HAP-1 (cell line): ENCODE measurements around the gene IWS1.
"Not testable (repeated sequence)": the region's sequence is repeated elsewhere in the genome, so short reads cannot be mapped to it uniquely, and the experiment has no call there.

Experiments
- DNase-seq, 2 experiments: peaks; one replicate each; pipeline ENCODE4 v3.0.0-alpha.2; 2016 to 2020; ENCODE audit warnings: low spot score in 2 of 2
- H3K27me3 ChIP-seq: fragments of 250-450 bp; sonication (Bioruptor Pico); 2 replicates; pipeline ENCODE4 v1.5.1; 2020; ENCODE audit warnings: low read depth, mild to moderate bottlenecking, moderate library complexity
- H3K36me3 ChIP-seq: fragments of 250-450 bp; sonication (Bioruptor Pico); replicated peaks from 2 replicates; pipeline ENCODE4 v1.5.1; 2020; ENCODE audit warnings: mild to moderate bottlenecking
- H3K4me1 ChIP-seq: fragments of 250-450 bp; sonication (Bioruptor Pico); 2 replicates; pipeline ENCODE4 v1.5.1; 2020; ENCODE audit warnings: mild to moderate bottlenecking
- H3K4me3 ChIP-seq: fragments of 250-450 bp; sonication (Bioruptor Pico); 2 replicates; pipeline ENCODE4 v1.5.1; 2020; ENCODE audit warnings: mild to moderate bottlenecking, moderate library complexity
- H3K9me3 ChIP-seq: fragments of 250-450 bp; sonication (Bioruptor Pico); 2 replicates; pipeline ENCODE4 v1.5.1; 2020; ENCODE audit warnings: mild to moderate bottlenecking, moderate library complexity
- in situ Hi-C: fragments of 300-500 bp; cut with MboI; formaldehyde crosslinking; loops from 3 replicates; pipeline ENCODE4 v1.14.3; 2020; ENCODE audit warnings: low sequenced_read_pairs, inconsistent platforms, mixed read lengths

Gene IWS1

DNA sequence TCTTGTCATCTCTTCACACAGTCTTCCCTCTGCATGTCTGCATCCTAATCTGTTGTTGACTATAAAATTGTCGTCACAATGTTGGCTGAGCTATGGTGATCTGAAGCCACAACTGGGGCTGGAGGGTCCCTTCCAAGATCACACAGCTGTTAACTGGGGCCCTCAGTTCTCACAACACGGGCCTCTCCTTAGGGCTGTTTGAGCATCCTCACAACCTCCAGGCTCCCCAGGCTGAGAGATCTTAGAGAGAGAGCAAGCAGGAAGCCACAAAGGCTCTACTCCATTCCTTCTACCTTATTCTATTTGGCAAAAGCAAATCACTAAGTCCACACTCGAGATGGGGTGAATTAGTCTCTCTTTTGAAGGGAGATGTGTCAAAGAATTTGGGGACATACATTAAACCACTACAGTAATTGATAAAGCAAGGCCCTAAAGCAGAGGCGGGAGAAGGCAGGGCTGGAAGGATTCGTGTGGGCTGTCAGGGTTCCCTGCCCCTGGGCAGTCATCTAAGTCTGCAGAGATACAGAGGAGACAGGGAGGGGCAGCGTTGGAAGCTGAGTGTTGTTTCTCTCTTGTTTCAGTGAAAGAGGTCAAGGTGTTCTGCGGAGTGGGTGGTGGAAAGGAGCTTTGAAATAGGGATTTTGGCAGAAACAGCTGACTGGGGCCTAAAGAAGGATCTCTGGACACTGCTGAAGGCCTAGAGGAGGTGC, 25.1 kb upstream of the IWS1 start:
- no peak for DNase-seq
- H3K4me1 ChIP-seq = no peaks in the 10 kb centered on the region
- peaks cover 24% of the 10 kb centered on the region for H3K27me3 ChIP-seq
- in situ Hi-C loops = no loop called here
- H3K9me3 ChIP-seq = no peaks in the 10 kb centered on the region
- H3K4me3 ChIP-seq = no peak overlapping the region
- H3K36me3 ChIP-seq = no peaks in the 10 kb centered on the region

DNA sequence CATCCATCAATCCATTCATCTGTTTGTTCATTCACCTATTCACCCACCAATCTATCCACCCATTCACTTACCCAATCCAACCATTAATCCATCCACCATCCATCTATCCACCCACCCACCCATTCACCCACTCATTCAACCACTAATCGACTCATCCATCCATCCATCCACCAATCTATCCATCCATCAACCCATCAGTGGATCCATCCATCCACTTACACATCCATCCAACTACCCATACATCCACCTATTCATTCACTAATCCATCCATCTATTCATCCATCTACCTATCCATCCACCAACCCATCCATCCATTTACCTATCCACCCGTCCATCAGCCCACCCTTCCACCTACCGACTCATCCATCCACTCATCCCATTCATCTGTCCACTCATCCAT, 20.5 kb upstream of the IWS1 start:
- DNase-seq = no peak
- Histone ChIP-seq H3K27me3 (peaks cover 9% of the 10 kb centered on the region; the same call in 1 of the 2 replicates), H3K4me3 (no peak overlapping the region), H3K36me3 (no peaks in the 10 kb centered on the region), H3K4me1 (no peaks in the 10 kb centered on the region), H3K9me3 (no peaks in the 10 kb centered on the region)
- in situ Hi-C loops = no loop called here

DNA sequence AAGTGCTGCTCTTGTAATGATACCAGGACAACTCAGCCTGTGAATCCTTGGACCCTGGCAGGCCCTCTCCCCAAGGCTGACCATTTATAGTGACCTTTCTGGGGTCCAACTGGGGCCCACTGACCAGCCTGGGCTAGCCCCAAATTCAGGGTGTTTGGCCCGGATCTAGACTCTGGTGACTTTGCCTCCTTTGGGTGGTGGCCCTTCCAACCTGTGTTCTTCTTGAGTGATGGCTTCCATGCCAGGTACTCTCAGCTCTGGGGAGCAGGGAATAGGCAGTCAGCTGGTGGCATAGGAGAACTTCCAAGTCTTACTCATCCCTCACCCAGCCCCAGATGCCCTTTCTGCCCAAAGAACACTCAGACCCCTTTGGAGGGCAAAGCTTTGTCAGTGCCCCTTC, 19.5 kb upstream of the IWS1 start:
- in situ Hi-C loops = no loop called here
- Histone ChIP-seq H3K27me3 (peaks cover 9% of the 10 kb centered on the region; the same call in 1 of the 2 replicates), H3K4me3 (no peak overlapping the region), H3K36me3 (no peaks in the 10 kb centered on the region), H3K9me3 (no peaks in the 10 kb centered on the region), H3K4me1 (no peaks in the 10 kb centered on the region)
- no peak for DNase-seq

DNA sequence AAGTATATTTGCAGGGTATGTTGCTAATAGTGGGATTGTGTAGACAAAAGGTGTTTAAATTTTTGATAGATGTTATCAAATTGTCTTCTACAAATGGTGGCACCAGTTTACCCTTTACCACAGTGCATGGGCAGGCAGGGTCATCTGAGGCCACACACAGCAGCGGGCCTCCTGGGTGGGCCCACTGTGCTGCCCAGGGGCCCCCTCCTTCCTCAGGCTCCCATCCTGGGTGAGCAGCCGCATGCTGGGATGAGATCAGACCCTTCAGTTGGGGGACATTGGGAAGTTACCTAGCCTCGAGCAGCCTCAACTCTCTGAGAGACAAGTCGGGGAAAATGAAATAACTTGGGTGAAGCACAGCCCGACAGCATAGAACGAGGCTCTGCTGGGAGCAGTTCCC, 18.9 kb upstream of the IWS1 start:
- DNase-seq = no peak
- no peak overlapping the region for H3K4me3 ChIP-seq
- no peaks in the 10 kb centered on the region for H3K4me1 ChIP-seq
- no peaks in the 10 kb centered on the region for H3K36me3 ChIP-seq
- peaks cover 13% of the 10 kb centered on the region; the same call in 1 of the 2 replicates for H3K27me3 ChIP-seq
- no peaks in the 10 kb centered on the region for H3K9me3 ChIP-seq
- in situ Hi-C loops = no loop called here

DNA sequence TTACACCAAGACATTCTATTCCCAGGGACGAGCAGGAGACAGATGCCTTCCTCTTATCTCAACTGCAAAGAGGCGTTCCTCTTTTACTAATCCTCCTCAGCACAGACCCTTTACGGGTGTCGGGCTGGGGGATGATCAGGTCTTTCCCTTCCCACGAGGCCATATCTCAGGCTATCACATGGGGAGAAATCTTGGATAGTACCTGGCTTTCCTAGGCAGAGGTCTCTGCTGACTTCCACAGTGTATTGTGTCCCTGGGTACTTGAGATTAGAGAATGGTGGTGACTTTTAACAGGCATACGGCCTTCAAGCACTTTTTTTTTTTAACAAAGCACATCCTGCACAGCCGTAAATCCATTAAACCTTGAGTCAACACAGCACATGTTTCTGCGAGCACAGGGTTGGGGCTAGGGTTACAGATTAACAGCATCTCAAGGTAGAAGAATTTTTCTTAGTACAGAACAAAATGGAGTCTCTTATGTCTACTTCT, 16.8 kb upstream of the IWS1 start:
- DNase-seq, H3K9me3 ChIP-seq, H3K4me1 ChIP-seq, H3K4me3 ChIP-seq, H3K36me3 ChIP-seq, in situ Hi-C loops: not testable (repeated sequence)
- peaks cover 11% of the 10 kb centered on the region; the same call in 1 of the 2 replicates for H3K27me3 ChIP-seq

DNA sequence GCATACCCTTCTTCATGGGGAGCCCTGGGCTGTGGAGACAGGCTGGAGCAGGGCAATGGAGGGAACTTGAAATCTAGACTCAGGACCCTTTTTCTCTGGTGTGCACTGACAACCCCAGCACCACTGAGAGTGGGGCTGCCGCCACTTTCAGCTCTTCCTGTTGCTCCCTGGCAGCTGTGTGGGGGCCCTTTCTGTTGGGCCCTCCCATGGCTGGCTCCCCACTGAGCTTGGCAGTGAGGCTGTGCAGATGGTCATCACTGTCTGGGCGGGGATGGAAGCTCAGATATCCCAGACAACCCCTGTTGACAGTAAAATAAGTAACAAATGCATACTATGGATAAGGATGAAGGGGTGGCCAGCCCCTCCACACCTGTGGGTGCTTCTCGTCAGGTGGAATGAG, 15.9 kb upstream of the IWS1 start:
- no peaks in the 10 kb centered on the region for H3K4me1 ChIP-seq
- in situ Hi-C loops = no loop called here
- H3K9me3 ChIP-seq = no peaks in the 10 kb centered on the region
- H3K27me3 ChIP-seq = peaks cover 6% of the 10 kb centered on the region; the same call in 1 of the 2 replicates
- no peak overlapping the region for H3K4me3 ChIP-seq
- no peaks in the 10 kb centered on the region for H3K36me3 ChIP-seq
- no peak for DNase-seq

DNA sequence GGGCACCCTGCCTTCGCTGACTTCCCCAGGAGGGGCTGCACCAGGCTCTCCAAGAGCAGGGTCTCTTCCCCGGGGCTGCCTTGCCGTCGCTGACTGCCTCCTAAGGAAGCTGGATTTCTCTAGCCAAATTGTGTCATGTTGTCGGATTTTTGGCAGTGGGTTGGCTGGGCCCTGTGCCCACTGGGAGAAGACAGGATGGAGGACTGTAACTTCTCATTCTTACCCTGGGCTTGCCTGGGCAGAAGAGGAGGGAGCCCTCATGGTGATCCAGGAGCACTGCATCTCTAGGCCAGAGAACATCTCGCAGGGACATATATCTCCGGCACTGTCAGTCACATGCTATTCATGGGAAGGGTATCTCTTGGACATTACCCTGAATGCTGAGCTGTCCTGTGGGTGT, 15.5 kb upstream of the IWS1 start:
- Histone ChIP-seq H3K27me3 (peaks cover 4% of the 10 kb centered on the region; the same call in 1 of the 2 replicates), H3K9me3 (no peaks in the 10 kb centered on the region), H3K36me3 (no peaks in the 10 kb centered on the region), H3K4me1 (no peaks in the 10 kb centered on the region), H3K4me3 (no peak overlapping the region)
- no peak for DNase-seq
- in situ Hi-C loops = no loop called here

DNA sequence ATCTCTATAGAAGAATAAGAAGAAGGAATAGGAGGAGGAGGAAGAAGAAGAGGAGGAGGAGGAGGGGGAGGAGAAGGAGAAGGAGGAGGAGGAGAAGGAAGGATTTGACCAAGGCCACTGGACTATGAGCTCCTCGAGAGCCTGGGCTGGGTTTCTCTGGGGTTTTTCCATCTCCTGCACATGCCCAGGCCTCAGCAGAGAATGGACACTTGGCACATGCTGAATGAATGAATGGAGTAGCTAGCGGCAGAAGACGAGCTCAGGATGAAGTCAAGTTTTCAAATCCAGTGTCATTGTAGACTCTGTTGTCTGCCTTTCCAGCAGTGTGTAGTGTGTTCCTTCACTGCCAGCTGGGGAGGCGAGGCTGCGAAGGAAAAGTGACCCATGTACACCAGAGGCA, 11.4 kb upstream of the IWS1 start:
- Histone ChIP-seq H3K4me1 (no peaks in the 10 kb centered on the region), H3K9me3 (no peaks in the 10 kb centered on the region), H3K27me3 (peaks cover 13% of the 10 kb centered on the region; the same call in 1 of the 2 replicates), H3K36me3 (no peaks in the 10 kb centered on the region), H3K4me3 (no peak overlapping the region)
- no peak for DNase-seq
- in situ Hi-C loops = no loop called here

DNA sequence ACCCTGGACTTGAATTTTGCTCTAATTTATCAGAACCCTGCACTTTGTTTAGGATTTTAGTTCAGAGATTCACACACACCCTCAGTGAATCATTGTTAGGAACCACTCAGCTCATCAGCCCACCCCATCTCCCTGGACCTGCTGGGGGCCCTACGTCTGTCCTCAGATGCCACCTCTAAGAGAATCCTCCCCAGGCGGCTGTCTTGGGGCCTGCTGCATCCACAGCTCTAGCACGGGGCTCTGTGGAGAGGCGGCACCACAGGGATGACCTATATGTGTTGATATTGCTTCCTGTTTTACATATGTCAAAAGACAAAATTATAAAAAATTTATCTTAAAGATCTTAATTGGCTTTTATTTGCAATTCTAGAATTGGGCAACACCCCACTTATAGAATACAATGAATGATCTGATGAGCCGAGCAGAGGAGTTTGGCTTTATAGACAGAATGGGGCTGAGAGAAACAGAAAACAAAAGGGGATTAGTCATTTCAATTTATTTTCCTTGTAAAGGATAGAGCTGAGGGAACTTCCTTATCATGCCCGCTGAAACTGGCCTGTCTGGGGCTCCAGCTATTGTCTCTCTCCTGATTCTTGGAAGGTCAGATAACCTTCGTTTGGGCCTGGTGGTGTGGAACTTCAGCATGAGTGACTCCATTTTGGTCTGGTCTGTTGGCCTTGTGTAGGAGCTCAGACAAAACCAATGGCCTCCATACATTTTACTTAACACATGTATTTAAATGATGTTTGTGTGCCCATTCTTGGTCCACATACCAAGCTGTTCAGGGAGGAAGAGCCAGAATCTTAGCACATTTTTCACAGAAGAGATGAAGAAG, 10.6 kb upstream of the IWS1 start:
- H3K9me3 ChIP-seq = no peaks in the 10 kb centered on the region
- in situ Hi-C loops = no loop called here
- no peak for DNase-seq
- H3K4me3 ChIP-seq = no peak overlapping the region
- H3K27me3 ChIP-seq = peaks cover 13% of the 10 kb centered on the region; the same call in 1 of the 2 replicates
- no peaks in the 10 kb centered on the region for H3K36me3 ChIP-seq
- H3K4me1 ChIP-seq = no peaks in the 10 kb centered on the region

DNA sequence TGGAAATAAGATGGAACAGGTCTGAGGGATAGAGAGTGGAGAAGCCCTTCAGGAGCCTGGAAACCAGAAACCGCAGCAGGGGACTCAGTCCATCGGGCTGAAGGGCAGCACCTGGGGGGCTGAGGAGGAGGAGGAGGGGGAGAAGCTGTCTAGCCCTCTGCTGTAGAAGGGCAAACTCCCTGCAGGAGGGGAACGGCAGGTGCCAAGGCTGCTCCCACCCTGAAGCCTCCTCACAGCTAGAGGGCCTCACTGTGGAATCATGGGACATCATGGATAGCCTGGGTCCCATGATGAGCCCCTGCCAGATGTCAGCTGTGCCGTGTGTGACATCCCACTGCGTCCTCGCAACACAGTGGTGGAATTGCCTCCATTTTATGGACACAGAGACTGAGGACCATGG, 9.6 kb upstream of the IWS1 start:
- in situ Hi-C loops = no loop called here
- peaks cover 13% of the 10 kb centered on the region; the same call in 1 of the 2 replicates for H3K27me3 ChIP-seq
- H3K4me1 ChIP-seq = no peaks in the 10 kb centered on the region
- no peak for DNase-seq
- H3K4me3 ChIP-seq = no peak overlapping the region
- no peaks in the 10 kb centered on the region for H3K36me3 ChIP-seq
- H3K9me3 ChIP-seq = no peaks in the 10 kb centered on the region

DNA sequence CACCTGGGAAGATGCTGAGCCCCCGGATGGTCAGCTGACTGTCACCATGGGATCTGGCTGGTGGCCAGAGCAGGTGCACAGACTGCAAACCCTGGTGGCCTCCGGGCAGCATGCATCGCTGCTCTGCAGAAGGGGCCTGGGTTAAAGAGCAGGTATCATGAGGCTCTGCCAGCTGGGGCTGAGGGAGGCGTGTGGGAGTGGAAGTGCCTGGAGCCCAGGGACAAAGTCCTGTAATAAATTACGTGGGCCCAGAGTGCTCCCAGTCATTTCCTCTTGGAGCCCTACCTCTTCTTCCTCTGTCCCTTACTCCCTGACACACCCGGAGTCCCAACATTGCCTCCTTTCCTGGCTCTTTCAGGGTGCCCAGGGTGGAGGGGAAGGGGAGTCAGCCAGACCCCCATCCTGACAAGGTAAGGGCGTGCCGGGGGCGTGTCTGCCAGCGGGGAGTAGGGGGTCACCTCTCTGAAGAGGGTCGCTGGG, 9.2 kb upstream of the IWS1 start, which contains the start of gene MYO7B:
TSS of gene MYO7B (plus strand) at position 262 of the 480 bp plus-strand sequence. CDS start 24,040 bp downstream, outside the sequence.
- Histone ChIP-seq H3K27me3 (peaks cover 10% of the 10 kb centered on the region; the same call in 1 of the 2 replicates), H3K4me1 (no peaks in the 10 kb centered on the region), H3K4me3 (no peak within 1 kb of the TSS), H3K36me3 (no peaks in the 10 kb centered on the region), H3K9me3 (no peaks in the 10 kb centered on the region)
- in situ Hi-C loops = no loop called here
- no peak for DNase-seq

DNA sequence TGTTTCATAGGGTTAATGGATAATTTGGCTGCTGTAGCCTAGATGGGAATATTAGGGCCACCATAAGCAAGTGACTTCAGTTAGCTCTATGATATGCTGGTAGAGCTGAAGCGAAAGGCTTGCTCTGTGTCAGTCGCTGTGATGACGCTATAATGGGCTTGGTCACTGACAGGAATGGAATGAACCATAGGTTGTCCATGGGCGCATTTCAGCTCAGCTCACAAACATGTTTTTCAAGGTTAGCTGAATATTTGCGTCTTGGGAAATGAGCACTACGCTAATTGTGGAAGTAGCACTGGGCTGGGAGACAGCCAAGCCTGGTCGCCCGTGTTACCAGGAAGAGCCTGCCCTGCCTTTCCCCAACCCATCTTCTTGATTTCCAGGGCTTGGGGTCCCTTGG, 6.0 kb upstream of the IWS1 start:
- peaks cover 2% of the 10 kb centered on the region; the same call in 1 of the 2 replicates for H3K4me1 ChIP-seq
- no peaks in the 10 kb centered on the region for H3K36me3 ChIP-seq
- in situ Hi-C loops = no loop called here
- no peaks in the 10 kb centered on the region for H3K9me3 ChIP-seq
- 0 out of 2 replicates have a peak, but pooled peaks cover 10% of the 10 kb centered on the region for H3K27me3 ChIP-seq
- H3K4me3 ChIP-seq = no peak overlapping the region
- DNase-seq = no peak

DNA sequence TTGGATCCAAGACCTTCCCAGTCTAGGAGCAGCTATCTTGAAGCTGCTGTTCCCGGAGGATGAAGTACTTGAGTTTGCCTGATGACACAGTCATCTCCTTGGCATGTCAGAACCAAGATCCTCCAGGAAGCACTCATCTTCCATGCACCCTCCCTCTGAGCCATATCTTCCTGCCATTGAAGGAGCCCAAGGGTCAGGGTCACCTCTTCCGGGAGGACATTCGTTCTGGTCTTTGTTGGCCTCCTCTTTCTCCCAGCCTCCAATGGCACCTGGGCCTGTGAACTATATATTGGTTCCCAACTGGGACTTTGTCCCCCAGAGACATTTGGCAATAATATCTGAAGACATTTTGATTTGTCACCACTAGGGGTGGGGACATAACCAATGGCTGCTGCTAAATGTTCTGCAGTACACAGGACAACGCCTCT, 4.9 kb upstream of the IWS1 start:
- DNase-seq = no peak
- Histone ChIP-seq H3K9me3 (no peaks in the 10 kb centered on the region), H3K4me1 (peaks cover 4% of the 10 kb centered on the region; the same call in 1 of the 2 replicates), H3K4me3 (no peak overlapping the region), H3K27me3 (0 out of 2 replicates have a peak, but pooled peaks cover 10% of the 10 kb centered on the region), H3K36me3 (peaks cover under 1% of the 10 kb centered on the region)
- in situ Hi-C loops = no loop called here
